Measurements from ENCODE around the gene KIAA1958.

KIAA1958 gene

GRCh38 chr9:112531666-112532282, 45.1 kb downstream of the KIAA1958 start:
- no peak for DNase-seq

- peak in 1 of 2 donors; percentile 13 for DNase-seq
Observed at GRCh38 chr9:112532427-112532826, 45.8 kb downstream of the KIAA1958 start.

DNA sequence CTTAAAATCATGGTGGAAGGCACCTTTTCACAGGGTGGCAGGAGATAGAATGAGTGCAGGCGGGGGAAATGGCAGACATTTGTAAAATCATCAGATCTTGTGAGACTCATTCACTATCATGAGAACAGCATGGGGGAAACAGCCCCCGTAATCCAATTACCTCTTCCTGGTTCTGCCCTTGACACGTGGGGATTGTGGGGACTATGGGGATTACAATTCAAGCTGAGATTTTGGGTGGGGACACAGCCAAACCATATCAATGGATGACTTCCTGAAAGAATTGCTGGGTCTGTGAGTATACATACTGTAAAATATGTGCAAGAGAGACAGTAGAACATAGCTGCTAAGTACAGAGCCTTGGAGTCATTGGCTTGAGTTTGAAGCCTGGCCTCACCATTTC, 47.0 kb downstream of the KIAA1958 start:
- DNase-seq = no peak

DNA sequence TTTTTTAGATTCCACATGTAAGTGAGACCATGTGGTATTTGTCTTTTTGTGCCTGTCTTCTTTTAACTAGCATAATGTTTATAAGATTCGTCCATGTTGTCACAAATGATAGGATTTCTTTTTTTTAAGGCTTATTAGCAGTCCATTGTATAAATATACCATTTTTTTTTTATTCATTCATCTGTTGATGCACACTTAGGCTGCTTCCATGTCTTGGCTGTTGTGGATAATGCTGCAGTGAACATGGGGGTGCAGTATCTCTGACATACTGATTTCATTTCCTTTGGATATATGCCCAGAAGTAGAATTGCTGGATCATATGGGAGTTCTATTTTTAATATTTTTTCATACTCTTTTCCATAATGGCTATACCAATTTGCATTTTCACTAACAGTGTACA, 48.7 kb downstream of the KIAA1958 start:
- DNase-seq = no peak

- no peak for DNase-seq
Observed at GRCh38 chr9:112535811-112536210, 49.2 kb downstream of the KIAA1958 start.

GRCh38 chr9:112537561-112537960, 50.9 kb downstream of the KIAA1958 start:
- no peak for DNase-seq

DNA sequence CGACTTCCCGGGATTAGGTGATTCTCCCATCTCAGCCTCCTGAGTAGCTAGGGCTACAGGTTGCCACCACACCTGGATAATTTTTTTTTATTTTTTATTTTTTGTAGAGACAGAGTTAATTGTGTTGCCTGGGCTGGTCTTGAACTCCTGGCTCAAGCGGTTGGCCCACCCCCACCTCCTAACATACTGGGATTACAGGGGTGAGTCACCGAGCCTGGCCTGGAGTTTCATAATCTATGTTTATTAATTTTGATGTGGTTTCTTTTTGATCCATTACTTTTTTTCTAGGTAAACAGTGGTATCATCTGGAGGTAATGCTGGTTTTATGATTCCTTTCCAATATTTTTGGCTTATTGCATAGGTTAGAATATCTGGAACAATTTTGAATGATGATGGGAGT, 54.2 kb downstream of the KIAA1958 start:
- DNase-seq = no peak

GRCh38 chr9:112541685-112542084, 55.1 kb downstream of the KIAA1958 start:
- DNase-seq = no peak

- no peak for DNase-seq
Observed at GRCh38 chr9:112542593-112543292, 56.1 kb downstream of the KIAA1958 start.

GRCh38 chr9:112544477-112544876, 57.9 kb downstream of the KIAA1958 start:
- DNase-seq = no peak

DNA sequence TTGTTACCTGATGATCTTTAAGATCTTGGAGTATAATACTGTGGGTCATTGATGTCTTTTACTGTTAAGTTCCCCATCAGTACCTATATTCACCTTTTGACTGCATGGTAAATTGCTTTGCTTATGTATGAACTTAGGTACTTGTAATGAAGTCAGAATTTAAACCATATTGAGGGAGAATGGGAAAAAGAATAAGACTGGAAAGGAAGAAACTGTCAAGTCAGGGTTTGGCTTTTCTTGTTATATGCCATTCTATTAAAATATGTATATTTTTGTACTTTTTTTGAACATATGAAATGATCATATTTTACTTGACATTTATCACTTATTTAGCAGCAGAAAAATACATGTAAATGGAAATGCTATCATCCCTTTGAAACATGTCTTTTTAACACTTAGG, 58.6 kb downstream of the KIAA1958 start:
- no peak for DNase-seq

- peak; percentile 33 to 65 for DNase-seq
Observed at GRCh38 chr9:112546149-112547012, 59.8 kb downstream of the KIAA1958 start.

- DNase-seq = no peak
Observed at GRCh38 chr9:112548051-112548440, 61.4 kb downstream of the KIAA1958 start.

GRCh38 chr9:112548836-112549595, 62.4 kb downstream of the KIAA1958 start:
- DNase-seq = peak; percentile 24 to 38

DNA sequence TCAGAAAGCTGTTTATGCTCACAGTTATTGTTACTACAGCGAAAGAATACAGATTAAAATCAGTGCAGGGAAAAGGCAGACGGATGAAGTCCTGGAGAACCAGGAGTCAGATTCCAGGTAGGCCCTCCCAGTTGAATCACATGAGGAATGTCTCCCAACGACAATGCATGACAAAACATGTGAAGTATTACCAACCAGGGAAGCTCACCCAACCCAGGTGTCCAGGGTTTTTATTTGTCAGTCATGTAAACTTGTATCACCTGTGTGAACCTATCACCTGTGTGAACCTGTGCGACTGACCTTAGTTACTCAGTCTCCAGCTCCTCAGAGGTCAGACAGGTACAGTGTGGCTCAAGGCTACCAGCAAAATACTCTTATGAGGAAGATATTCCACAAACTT, 63.9 kb downstream of the KIAA1958 start:
- DNase-seq = no peak

DNA sequence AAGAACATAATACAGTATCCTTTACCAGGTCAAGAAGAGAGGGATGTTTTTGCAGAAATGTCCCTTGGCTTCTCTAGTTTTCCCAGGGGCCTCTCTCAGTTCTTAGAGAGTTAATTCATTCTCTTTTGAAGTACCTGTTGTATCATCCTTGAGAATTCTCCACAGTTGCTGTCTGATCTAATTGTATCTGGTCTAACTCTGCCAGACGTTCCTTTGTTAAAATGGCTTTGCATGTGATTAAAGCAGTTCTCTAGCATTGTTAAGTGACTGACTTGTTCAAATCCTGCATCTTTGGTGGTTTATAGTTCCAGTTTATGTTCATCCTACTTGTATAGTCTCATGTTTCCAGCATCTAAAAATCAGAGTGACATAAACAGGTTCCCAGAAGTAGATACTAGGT, 65.0 kb downstream of the KIAA1958 start:
- no peak for DNase-seq

DNA sequence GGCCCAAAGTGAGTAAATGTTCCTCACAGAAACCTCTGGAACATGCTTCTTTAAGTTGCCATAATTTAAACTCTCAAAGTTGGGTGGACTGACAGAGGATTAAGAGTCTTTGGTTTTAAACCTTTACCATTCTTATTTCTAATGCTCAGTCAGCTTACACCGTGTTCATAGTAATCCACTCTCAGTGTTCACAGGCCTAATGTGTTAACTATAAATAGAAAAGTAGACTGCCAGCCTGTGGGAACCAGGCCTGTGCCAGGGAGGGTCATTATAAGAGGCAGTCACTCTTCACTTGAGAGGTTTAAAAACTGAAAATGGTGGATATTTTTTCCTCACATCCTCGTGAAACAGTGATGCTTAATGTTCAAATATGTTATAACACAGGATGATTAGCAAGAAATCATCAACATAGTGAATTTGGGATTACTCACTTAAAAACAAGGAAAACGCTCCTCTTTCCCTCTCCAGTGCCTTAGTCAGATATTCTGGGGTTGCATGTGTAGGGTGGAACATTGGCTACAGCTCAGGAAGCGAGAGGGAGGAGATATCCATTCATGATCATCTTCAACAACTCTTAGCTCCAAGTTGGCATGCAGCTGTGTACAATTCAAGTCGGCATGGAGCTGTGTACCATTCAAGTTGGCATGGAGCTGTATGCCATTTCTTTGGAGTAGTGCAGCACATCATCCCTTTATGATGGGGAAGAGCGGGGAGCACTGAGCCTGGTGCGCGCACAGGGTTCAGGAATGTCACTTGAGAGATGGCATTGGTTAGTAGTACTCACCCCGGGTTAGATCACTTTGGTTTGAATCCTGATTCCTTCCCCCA, 65.8 kb downstream of the KIAA1958 start:
- DNase-seq = no peak

DNA sequence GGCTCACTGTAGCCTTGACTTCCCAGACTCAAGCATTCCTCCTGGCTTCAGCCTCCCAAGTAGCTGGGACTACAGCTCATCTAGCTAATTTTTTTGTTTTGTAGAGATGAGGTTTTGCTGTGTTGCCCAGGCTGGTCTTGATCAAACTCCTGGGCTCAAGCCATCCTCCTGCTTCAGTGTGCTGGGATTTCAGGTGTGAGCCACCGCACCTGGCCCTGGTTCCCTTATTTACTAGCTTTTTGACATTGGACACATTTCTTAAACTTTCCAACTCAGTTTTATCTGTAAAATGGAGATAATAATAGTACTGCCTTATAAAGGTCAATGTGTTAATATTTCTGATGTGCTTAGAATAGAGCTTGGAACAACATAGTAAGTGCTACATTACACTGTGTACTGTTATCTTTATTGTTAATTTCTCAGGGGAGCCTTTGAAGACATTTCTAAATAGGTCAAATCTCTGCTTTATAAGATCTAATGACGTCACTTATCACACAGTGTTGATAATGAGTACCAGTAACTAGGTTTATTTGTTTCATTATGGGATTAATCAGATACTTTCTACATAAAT, 66.7 kb downstream of the KIAA1958 start:
- DNase-seq = no peak

DNA sequence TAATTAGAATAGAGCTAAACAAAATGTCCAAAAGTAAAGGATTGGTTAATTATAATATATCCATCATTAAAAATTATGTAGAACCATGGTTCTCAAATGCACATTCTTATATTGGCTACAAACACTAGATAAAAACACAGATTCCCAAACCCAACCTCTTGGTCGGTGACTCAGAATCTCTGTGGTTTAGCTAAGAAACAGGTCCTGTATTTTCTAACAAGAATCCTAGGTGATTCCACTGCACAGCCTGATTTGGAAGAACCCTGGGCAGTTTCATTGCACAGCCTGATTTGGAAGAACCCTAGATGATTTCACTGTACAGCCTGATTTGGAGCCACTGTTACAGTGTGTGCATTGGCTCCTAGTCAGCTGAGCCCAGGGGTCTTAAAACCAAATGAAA, 67.9 kb downstream of the KIAA1958 start:
- no peak for DNase-seq

DNA sequence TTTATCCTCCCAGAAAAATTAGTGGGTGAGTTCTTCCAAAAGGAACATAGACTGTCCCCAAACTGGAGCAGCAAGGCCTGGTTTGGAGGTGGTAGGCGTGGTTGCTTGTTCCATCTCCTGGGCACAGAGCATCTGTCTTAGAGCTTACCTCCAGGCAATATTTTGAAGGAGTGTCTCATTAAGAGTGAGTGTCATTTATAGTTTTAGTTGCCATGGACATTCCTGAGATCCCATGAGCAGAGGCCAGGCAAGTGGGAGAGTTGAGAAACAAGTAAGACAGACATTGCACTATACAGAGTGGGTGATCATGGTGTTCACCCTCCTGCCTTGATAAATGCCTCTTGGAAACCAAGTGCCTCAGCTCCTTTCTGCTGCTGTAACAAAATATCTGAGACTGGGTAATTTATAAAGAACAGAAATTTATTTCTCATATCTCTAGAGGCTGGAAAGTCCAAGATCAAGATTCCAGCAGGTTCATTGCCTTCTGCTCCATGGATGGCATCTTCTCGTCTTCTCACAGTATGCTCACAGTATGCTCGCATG, 68.5 kb downstream of the KIAA1958 start:
- DNase-seq = no peak

DNA sequence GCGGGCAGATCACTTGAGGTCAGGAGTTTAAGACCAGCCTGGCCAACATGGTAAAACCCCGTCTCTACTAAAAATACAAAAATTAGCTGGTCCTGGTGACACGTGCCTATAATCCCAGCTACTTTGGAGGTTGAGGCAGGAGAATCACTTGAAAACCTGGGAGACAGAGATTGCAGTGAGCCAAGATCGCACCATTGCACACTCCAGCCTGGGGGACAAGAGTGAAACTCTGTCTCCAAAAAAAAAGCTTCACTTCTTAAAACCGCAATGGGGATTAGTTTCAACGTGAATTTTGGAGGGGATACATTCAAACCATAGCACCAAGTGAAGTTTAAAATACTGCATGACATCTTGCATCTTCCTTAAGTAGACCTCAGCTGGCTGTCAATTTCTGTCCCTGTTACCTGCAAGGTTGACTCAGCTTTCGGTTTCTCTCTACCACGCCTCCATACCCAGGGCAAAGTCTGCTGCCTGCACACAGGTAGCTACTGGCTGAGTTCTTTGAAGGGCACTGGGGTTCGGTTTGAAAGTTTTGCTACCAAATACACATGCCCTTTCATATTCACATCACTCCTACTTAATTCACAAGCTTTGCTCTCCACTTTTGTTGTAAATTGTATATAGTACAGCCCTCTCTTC, 69.3 kb downstream of the KIAA1958 start:
- DNase-seq = no peak

Measured in inflammatory macrophage treated with lipopolysaccharide for 1 hour (primary cell).